ENCODE measurements around the gene TCP11.

Gene TCP11

GRCh38 chr6:35170891-35171290 is 29.8 kb upstream of the TCP11 start:
- no peak for DNase-seq

GRCh38 chr6:35170166-35170565 is 29.0 kb upstream of the TCP11 start:
- no peak for DNase-seq

GRCh38 chr6:35168461-35168861 is 27.3 kb upstream of the TCP11 start:
- no peak for DNase-seq

GRCh38 chr6:35167505-35167904 is 26.4 kb upstream of the TCP11 start:
- DNase-seq = no peak

GRCh38 chr6:35166520-35166919 is 25.4 kb upstream of the TCP11 start:
- DNase-seq = no peak

GRCh38 chr6:35166116-35166515 is 25.0 kb upstream of the TCP11 start:
- DNase-seq = no peak

- no peak for DNase-seq
These were observed 24.5 kb upstream of the TCP11 start for GRCh38 chr6:35165630-35166071.

GRCh38 chr6:35164868-35165267 is 23.7 kb upstream of the TCP11 start:
- DNase-seq = no peak

- no peak for DNase-seq
These were observed 23.1 kb upstream of the TCP11 start for GRCh38 chr6:35164277-35164676.

- no peak for DNase-seq
These were observed 22.7 kb upstream of the TCP11 start for GRCh38 chr6:35163836-35164235.

GRCh38 chr6:35161776-35162607 is 20.9 kb upstream of the TCP11 start:
- no peak for DNase-seq

- DNase-seq = no peak
These were observed 20.1 kb upstream of the TCP11 start for GRCh38 chr6:35161266-35161665.

GRCh38 chr6:35160642-35161041 is 19.5 kb upstream of the TCP11 start:
- DNase-seq = peak; percentile 25

- DNase-seq = no peak
These were observed 17.4 kb upstream of the TCP11 start for GRCh38 chr6:35158520-35158919.

GRCh38 chr6:35154947-35155346 is 13.8 kb upstream of the TCP11 start:
- DNase-seq = no peak

GRCh38 chr6:35154262-35154661 is 13.1 kb upstream of the TCP11 start:
- no peak for DNase-seq

GRCh38 chr6:35152067-35152707 is 11.0 kb upstream of the TCP11 start:
- DNase-seq = no peak

- DNase-seq = no peak
These were observed 10.3 kb upstream of the TCP11 start for GRCh38 chr6:35151466-35151865.

- no peak for DNase-seq
These were observed 8.9 kb upstream of the TCP11 start for GRCh38 chr6:35149891-35150566.

GRCh38 chr6:35148167-35148741 is 7.1 kb upstream of the TCP11 start:
- DNase-seq = no peak

GRCh38 chr6:35147486-35147885 is 6.3 kb upstream of the TCP11 start:
- no peak for DNase-seq

- DNase-seq = no peak
These were observed 5.9 kb upstream of the TCP11 start for GRCh38 chr6:35147026-35147425.

- DNase-seq = peak; percentile 45
These were observed 5.3 kb upstream of the TCP11 start for GRCh38 chr6:35146453-35146852.

GRCh38 chr6:35145757-35146156 is 4.6 kb upstream of the TCP11 start:
- no peak for DNase-seq

Data from NCI-H1105 (cell line).